Activated CD4-positive, alpha-beta T cell treated with anti-CD3 and anti-CD28 coated beads for 36 hours (primary cell): ENCODE measurements around the gene MCEE. TPM values are rescaled to one million over a fixed set of nuclear protein-coding genes. Genes with fewer than 3 reads are reported as not detected.
A peak's percentile ranks its signal among the peaks of the same experiment; 100 is the strongest.

ENCODE experiments used
- ATAC-seq: fragments of 200-7000 bp; cut with Tn5 transposase; one replicate; pipeline ENCODE4 v1.10.0; 2021; ENCODE audit warnings: mild to moderate bottlenecking, moderate library complexity
- CTCF ChIA-PET: fragments of 350-600 bp; sonication (Branson Sonifier 250); formaldehyde crosslinking; loops from one replicate; lab custom pipeline; 2021; ENCODE audit warnings: antibody characterized with exemption; lab: Charles Lee
- POLR2A ChIA-PET: fragments of 350-600 bp; sonication (Branson Sonifier 250); formaldehyde crosslinking; loops from one replicate; lab custom pipeline; 2021; ENCODE audit warnings: antibody characterized with exemption, inconsistent platforms; lab: Charles Lee
- DNase-seq: peaks from one replicate; pipeline ENCODE4 v3.0.0-alpha.2; 2020
- H3K27ac Mint-ChIP-seq: one replicate; pipeline ENCODE4 v1.8.0; 2021; ENCODE audit warnings: mixed read lengths
- H3K27me3 Mint-ChIP-seq: one replicate; pipeline ENCODE4 v1.8.0; 2021; ENCODE audit warnings: mixed read lengths
- H3K36me3 Mint-ChIP-seq: one replicate; pipeline ENCODE4 v1.8.0; 2021; ENCODE audit warnings: low read depth, mixed read lengths
- H3K4me1 Mint-ChIP-seq: one replicate; pipeline ENCODE4 v1.8.0; 2021; ENCODE audit warnings: mixed read lengths
- H3K4me3 Mint-ChIP-seq: one replicate; pipeline ENCODE4 v1.8.0; 2021; ENCODE audit warnings: mild to moderate bottlenecking, moderate library complexity, mixed read lengths
- H3K9me3 Mint-ChIP-seq: one replicate; pipeline ENCODE4 v1.8.0; 2021; ENCODE audit warnings: low read depth, mixed read lengths
- intact Hi-C, 2 experiments: fragments of 100-400 bp; cut with DNase I in 1 of 2; cut with micrococcal nuclease in 1 of 2; formaldehyde crosslinking; loops; one replicate each; pipeline versions ENCODE4 v1.14.2 to v1.15.1; 2022 to 2024; cut with DNase I, micrococcal nuclease
- total RNA-seq, 2 experiments: library from RNA; stranded (reverse); gene quantifications; one replicate each; pipeline ENCODE4 v1.2.3, GENCODE V29; 2021

Gene MCEE
- total RNA-seq, 2 experiments from 2014 or later = 10.2 to 13.6 TPM

DNA sequence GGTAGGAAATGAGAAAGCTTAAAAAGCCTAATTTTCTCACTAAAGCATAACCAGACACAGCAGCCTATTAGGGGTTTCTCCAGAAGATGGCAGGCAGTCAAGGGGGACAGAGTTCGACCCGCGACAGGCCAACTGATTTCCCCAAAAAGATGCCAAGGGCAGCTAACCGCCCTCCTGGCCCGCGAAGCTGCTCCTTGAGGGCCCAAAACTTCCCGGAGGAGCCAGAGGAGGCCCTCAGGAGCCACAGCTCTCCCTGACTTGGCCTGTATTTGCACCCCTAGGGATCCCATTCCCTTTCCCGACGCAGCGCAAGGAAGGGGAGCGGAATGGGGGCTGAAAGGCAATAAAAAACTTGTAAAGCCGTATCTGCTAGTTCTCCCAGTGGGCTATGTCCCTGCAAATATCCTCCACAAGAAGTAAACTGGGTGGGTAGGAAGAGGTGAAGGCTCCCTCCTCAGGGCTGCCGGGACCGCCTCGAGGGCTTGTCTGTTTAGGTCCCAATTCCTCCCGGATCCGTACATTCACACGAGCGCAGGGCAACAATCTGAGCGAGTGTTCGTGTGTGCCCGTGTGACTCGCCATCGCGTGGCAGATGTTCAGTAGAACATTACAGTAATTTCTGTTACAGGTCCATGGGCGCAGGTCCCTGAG, 62.3 kb downstream of the MCEE start:
- H3K4me3 Mint-ChIP-seq = peak overlapping the region; percentile 98
- no peaks in the 10 kb centered on the region for H3K27me3 Mint-ChIP-seq
- ATAC-seq = peak; percentile 16
- H3K27ac Mint-ChIP-seq = peak overlapping the region; percentile 97
- CTCF ChIA-PET = interaction anchor here (0.6 to 2.4 kb wide), 6 partner anchors 13 to 63 kb away, joined by 3 to 20 read pairs (median 4); partner anchors contain the start of genes MCEE and MPHOSPH10
- DNase-seq = peak; percentile 37
- H3K9me3 Mint-ChIP-seq = no peaks in the 10 kb centered on the region
- peaks cover 46% of the 10 kb centered on the region for H3K4me1 Mint-ChIP-seq
- POLR2A ChIA-PET = interaction anchor here (1.0 to 1.1 kb wide), 3 partner anchors 62 to 267 kb away, joined by 3 read pairs; no protein-coding TSS in a partner anchor
- intact Hi-C loops = loop anchor here (1.0 to 5.0 kb wide), 10 partner anchors 42 to 775 kb away; partner anchors contain the start of genes MCEE (in 2 of the 2), MPHOSPH10 (in 2 of the 2), PAIP2B (in 2 of the 2) and TEX261 (in 2 of the 2)
- peaks cover 9% of the 10 kb centered on the region for H3K36me3 Mint-ChIP-seq

- CTCF ChIA-PET = interaction anchor here (1.0 to 2.4 kb wide), 3 partner anchors 14 to 64 kb away, joined by 3 to 20 read pairs (median 8); partner anchors contain the start of genes MCEE and MPHOSPH10
- Mint-ChIP-seq H3K27ac (peak overlapping the region; percentile 48), H3K9me3 (no peaks in the 10 kb centered on the region), H3K4me1 (peaks cover 38% of the 10 kb centered on the region), H3K36me3 (peaks cover 8% of the 10 kb centered on the region), H3K4me3 (peak overlapping the region; percentile 37), H3K27me3 (no peaks in the 10 kb centered on the region)
- ATAC-seq (no peak), DNase-seq (no peak)
- POLR2A ChIA-PET = interaction anchor here (1.1 kb wide), 1 partner anchor 268 kb away, joined by 3 read pairs; no protein-coding TSS in a partner anchor
- intact Hi-C loops = loop anchor here in 1 of 2 experiments (5.0 kb wide), 2 partner anchors 90 to 775 kb away; partner anchors contain the start of genes ANKRD53 and SNRPG
These were observed 63.2 kb downstream of the MCEE start for GRCh38 chr2:71066856-71067255.

DNA sequence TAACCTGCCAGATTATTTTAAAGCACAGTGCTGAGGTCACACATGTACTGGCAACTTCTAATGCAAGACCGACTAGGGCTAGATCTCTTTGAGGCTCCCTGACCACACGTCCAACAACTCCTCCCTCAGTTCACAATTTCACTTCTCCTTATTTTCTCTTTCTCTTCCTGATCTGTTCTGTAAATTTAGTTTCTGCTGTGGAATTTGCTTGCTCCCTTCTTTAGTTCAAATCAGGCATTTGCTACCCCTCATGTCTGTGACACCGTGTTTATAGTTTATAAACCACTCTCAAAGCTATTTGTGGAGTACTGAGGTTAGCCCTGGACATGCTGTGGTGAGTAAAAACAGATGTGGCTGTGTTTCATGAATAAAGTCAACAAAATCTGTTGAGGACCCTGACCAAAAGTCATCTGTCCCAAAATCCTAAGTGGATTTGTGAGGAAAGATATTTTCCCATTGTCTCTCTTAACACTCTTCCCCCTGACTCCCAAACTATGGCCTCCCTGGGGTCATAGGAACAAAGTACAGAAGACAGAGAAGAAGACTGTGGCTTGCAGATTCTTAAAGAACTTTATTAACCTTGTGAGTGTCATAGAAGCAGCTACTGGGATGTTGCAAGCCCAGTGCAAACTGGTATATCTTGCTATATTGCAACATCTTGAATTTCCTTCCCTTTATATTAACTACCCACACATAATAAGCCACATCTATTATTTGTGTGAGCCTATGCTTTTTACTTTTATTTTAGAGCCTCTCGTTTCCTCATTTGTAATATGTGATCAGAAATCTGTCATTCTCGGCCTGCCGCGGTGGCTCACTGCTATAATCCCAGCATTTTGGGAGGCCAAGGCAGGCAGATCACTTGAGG, 65.0 kb downstream of the MCEE start:
- Mint-ChIP-seq H3K4me3 (no peak overlapping the region), H3K36me3 (peaks cover 3% of the 10 kb centered on the region), H3K4me1 (peaks cover 19% of the 10 kb centered on the region), H3K9me3 (no peaks in the 10 kb centered on the region), H3K27me3 (no peaks in the 10 kb centered on the region), H3K27ac (no peak overlapping the region)
- intact Hi-C loops = loop anchor here in 1 of 2 experiments (5.0 kb wide), 2 partner anchors 88 to 773 kb away; partner anchors contain the start of genes ANKRD53 and SNRPG
- DNase-seq = no peak
- ATAC-seq = no peak
- POLR2A ChIA-PET = no interaction called here
- CTCF ChIA-PET = no interaction called here

DNA sequence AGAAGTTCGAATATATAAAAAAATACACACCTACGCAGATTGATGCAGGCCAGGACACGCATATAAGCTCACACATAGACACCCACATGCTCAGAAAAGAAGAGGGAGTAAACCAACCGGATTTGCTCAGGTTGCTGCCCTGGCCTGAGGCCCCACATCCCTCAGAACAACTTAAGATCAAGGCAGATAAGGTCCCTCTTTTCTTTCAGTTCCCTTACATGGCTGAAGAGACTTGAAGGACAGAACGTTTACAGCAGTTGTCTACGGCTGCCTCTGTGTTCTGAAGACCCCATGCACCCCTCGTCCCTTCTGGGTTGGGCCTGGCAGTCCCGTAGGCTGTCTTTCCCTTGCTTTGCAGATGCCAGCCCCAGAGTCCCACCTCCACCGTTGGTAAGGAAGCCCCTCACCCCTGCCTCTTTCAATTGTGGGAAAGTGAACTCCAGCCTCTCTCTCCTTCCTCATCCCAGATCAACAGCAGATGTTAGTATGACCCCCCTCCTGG, 65.9 kb downstream of the MCEE start:
- ATAC-seq (no peak), DNase-seq (no peak)
- Mint-ChIP-seq H3K4me3 (no peak overlapping the region), H3K9me3 (no peaks in the 10 kb centered on the region), H3K27me3 (peaks cover 2% of the 10 kb centered on the region), H3K36me3 (peaks cover 3% of the 10 kb centered on the region), H3K27ac (no peak overlapping the region), H3K4me1 (peaks cover 11% of the 10 kb centered on the region)
- intact Hi-C loops = no loop called here
- POLR2A ChIA-PET = no interaction called here
- CTCF ChIA-PET = no interaction called here

DNA sequence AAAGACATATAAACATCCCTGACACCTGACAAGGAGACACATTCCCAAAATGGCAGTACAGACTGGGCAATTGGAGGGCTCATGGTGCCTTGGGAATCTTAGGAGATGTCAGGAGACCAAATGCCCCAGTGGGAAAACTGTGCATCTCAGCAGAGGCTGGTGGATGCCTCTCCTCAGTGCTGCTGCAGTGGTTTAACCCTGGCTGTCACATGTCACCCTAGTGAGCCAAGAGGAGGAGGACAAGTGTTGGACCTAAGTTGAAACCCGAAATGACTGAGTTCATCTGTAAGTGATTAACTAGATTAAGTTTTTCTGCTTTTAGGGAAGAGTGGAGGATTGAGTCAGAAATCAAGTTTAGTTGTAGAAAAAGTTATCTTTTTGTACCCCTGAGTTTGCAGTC, 66.8 kb downstream of the MCEE start:
- no peak for DNase-seq
- intact Hi-C loops = no loop called here
- H3K4me1 Mint-ChIP-seq = peaks cover 6% of the 10 kb centered on the region
- ATAC-seq = no peak
- no peak overlapping the region for H3K27ac Mint-ChIP-seq
- ChIA-PET POLR2A (no interaction called here), CTCF (no interaction called here)
- no peak overlapping the region for H3K4me3 Mint-ChIP-seq
- H3K27me3 Mint-ChIP-seq = peaks cover 2% of the 10 kb centered on the region
- H3K9me3 Mint-ChIP-seq = no peaks in the 10 kb centered on the region
- H3K36me3 Mint-ChIP-seq = peaks cover 3% of the 10 kb centered on the region

GRCh38 chr2:71060871-71061270, 69.2 kb downstream of the MCEE start:
- Mint-ChIP-seq H3K4me1 (no peaks in the 10 kb centered on the region), H3K4me3 (no peak overlapping the region), H3K27ac (no peak overlapping the region), H3K27me3 (peaks cover 2% of the 10 kb centered on the region), H3K36me3 (no peaks in the 10 kb centered on the region), H3K9me3 (no peaks in the 10 kb centered on the region)
- no peak for ATAC-seq
- ChIA-PET POLR2A (no interaction called here), CTCF (interaction anchor here (0.5 to 1.7 kb wide), 2 partner anchors 31 to 89 kb away, joined by 3 to 5 read pairs; no protein-coding TSS in a partner anchor)
- intact Hi-C loops = no loop called here
- no peak for DNase-seq

DNA sequence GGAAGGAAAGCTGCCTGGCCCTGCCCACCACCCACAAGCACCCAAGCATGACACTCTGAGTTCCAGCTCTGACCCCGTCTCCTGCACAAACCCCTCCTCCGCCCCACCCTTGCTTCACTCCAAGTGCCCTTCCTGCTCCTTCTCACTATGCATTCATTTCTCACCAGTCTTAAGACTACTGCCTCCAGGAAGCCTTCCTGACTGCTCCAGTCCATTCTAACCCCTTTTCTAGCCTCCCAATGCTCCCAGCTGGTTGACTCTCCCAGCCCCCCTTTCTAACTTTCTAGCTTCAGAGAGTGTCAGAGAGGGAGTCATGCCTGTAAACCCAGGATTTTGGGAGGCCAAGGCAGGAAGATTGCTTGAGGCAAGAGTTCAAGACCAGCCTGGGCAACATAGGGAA, 69.8 kb downstream of the MCEE start:
- peaks cover 2% of the 10 kb centered on the region for H3K27me3 Mint-ChIP-seq
- H3K4me3 Mint-ChIP-seq = no peak overlapping the region
- intact Hi-C loops = no loop called here
- DNase-seq (no peak), ATAC-seq (no peak)
- no peaks in the 10 kb centered on the region for H3K4me1 Mint-ChIP-seq
- H3K27ac Mint-ChIP-seq = no peak overlapping the region
- ChIA-PET POLR2A (no interaction called here), CTCF (interaction anchor here (1.2 to 1.7 kb wide), 2 partner anchors 10 to 90 kb away, joined by 3 to 5 read pairs; no protein-coding TSS in a partner anchor)
- no peaks in the 10 kb centered on the region for H3K9me3 Mint-ChIP-seq
- no peaks in the 10 kb centered on the region for H3K36me3 Mint-ChIP-seq

Other genes starting within 250 kb of the MCEE start
- not detected for gene VAX2, start 229.7 kb downstream of the MCEE start, total RNA-seq
- not detected for gene ATP6V1B1, start 194.3 kb downstream of the MCEE start, total RNA-seq
- gene ANKRD53, start 151.6 kb downstream of the MCEE start, total RNA-seq = under 1 TPM in 1 of 2 experiments, not detected in 1; 0.14 TPM
- 10 to 100 TPM; 39.1 to 48.5 TPM for gene TEX261, start 135.4 kb downstream of the MCEE start, total RNA-seq
- gene NAGK, start 61.6 kb downstream of the MCEE start, total RNA-seq = 10 to 100 TPM; 39.7 to 40.6 TPM
- 10 to 100 TPM; 48.5 to 61.9 TPM for gene MPHOSPH10, start 405 bp upstream of the MCEE start, total RNA-seq
- gene PAIP2B, start 96.9 kb upstream of the MCEE start, total RNA-seq = 1 to 10 TPM; 2.3 to 3.0 TPM
- 10 to 100 TPM; 79.8 to 97.5 TPM for gene ZNF638, start 201.6 kb upstream of the MCEE start, total RNA-seq